Right atrium auricular region (tissue), 2 donors: ENCODE data around the gene EDDM3A. TPM values are rescaled to one million over a fixed set of nuclear protein-coding genes. Genes with fewer than 3 reads are reported as not detected.
"Not testable (repeated sequence)": the region's sequence is repeated elsewhere in the genome, so short reads cannot be mapped to it uniquely, and the experiment has no call there.

Experiments used
- DNase-seq: peaks from one replicate; pipeline ENCODE4 v3.0.0-alpha.2; 2019; ENCODE audit warnings: low spot score
- H3K27ac ChIP-seq, 2 donors: fragments of 200-600 bp; sonication (generic); 1 replicate in 1 of 2; 2 replicates in 1 of 2; pipeline ENCODE4 v1.5.1; 2016 to 2019
- H3K27me3 ChIP-seq, 2 donors: fragments of 200-600 bp; sonication (generic); one replicate each; pipeline versions ENCODE4 v1.5.1 to v1.6.0; 2017 to 2019
- H3K36me3 ChIP-seq: fragments of 200-600 bp; sonication (generic); one replicate; pipeline ENCODE4 v1.5.1; 2016
- H3K4me1 ChIP-seq, 2 donors: fragments of 200-600 bp; sonication (generic); one replicate each; pipeline versions ENCODE4 v1.5.1 to v1.6.0; 2017 to 2019
- H3K4me3 ChIP-seq, 2 donors: fragments of 200-600 bp; sonication (generic); 1 replicate in 1 of 2; 2 replicates in 1 of 2; pipeline ENCODE4 v1.5.1; 2017 to 2019; ENCODE audit warnings: mild to moderate bottlenecking in 1 of 2, moderate library complexity in 1 of 2
- H3K9me3 ChIP-seq, 2 donors: fragments of 200-600 bp; sonication (generic); one replicate each; pipeline ENCODE4 v1.5.1; 2019
- total RNA-seq, 2 donors: library from RNA; depleted of rRNA; stranded (reverse); fragments of >200 nt; gene quantifications; one replicate each; pipeline ENCODE4 v1.1.0, GENCODE V29; 2016
- TF ChIP-seq, protein P1 (sequence below), 2 donors: fragments of 200-600 bp; sonication (generic); IDR thresholded peaks; one replicate each; pipeline ENCODE4 v1.5.1; 2019; ENCODE audit warnings: antibody characterized with exemption in 2 of 2

EDDM3A gene
- total RNA-seq, 2 donors from 2014 or later = not detected

DNA sequence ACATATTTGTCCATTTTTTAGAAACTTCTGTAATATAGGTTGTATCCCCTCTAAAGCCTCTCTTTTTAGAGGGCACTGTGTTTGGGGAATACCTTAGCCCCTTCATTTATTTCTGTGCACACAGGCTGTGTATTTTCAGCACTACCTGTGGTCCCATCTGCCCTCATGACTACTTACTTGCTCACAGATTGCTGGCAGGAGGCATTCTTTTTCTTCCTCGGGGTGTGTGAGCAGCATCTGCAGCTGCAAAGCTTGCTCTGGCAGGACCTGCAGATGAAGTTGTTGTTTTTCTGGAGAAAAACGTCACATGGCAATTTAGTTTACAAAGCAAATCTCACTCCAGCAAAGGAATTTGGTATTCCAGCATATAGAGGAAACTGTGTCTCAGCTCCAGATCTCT, 32.8 kb upstream of the EDDM3A start:
- TF ChIP-seq, protein P1, sequence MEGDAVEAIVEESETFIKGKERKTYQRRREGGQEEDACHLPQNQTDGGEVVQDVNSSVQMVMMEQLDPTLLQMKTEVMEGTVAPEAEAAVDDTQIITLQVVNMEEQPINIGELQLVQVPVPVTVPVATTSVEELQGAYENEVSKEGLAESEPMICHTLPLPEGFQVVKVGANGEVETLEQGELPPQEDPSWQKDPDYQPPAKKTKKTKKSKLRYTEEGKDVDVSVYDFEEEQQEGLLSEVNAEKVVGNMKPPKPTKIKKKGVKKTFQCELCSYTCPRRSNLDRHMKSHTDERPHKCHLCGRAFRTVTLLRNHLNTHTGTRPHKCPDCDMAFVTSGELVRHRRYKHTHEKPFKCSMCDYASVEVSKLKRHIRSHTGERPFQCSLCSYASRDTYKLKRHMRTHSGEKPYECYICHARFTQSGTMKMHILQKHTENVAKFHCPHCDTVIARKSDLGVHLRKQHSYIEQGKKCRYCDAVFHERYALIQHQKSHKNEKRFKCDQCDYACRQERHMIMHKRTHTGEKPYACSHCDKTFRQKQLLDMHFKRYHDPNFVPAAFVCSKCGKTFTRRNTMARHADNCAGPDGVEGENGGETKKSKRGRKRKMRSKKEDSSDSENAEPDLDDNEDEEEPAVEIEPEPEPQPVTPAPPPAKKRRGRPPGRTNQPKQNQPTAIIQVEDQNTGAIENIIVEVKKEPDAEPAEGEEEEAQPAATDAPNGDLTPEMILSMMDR (IDR thresholded peaks at IDR 0.05) = no peak
- no peak for DNase-seq
- no peaks in the 10 kb centered on the region for H3K9me3 ChIP-seq
- no peaks in the 10 kb centered on the region for H3K27me3 ChIP-seq
- no peaks in the 10 kb centered on the region for H3K36me3 ChIP-seq
- H3K27ac ChIP-seq = no peak overlapping the region
- no peaks in the 10 kb centered on the region for H3K4me1 ChIP-seq
- no peak overlapping the region for H3K4me3 ChIP-seq

DNA sequence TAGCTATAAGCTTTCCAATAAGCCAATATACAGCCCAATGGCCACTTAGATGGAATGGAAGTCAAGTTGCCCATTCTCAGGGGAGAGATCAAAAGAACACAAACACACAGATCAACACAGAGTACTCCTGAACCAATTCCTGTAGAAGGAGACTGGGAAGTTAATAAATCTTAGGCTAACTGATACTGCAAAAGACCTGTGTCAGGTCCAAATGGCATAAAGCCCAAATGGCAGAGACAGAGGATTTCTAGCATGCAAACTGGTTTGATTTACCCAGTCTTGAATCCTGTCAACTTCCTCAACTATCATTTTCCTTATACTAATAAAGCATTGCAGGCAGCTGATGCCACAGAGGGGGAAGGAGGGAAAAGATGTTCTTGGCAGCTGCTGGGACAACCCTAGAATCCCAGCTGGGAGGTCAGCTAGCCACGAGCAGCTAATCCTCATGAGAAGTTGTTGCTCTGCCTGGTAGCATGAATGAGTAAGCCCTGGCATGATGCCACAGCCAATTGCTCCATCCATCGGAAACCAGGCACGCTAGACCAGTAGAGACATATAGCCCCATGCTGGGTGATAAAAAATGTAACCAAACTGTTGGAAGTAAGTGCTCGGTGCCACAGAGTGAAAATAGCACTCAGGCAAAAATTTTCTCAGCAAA, 31.0 kb upstream of the EDDM3A start:
- DNase-seq = peak; percentile 91
- Histone ChIP-seq H3K9me3 (no peaks in the 10 kb centered on the region), H3K27ac (peak overlapping the region; percentile 5 to 40), H3K4me3 (no peak overlapping the region), H3K36me3 (no peaks in the 10 kb centered on the region), H3K4me1 (no peaks in the 10 kb centered on the region), H3K27me3 (no peaks in the 10 kb centered on the region)
- TF ChIP-seq, protein P1 (IDR thresholded peaks at IDR 0.05) = no peak

DNA sequence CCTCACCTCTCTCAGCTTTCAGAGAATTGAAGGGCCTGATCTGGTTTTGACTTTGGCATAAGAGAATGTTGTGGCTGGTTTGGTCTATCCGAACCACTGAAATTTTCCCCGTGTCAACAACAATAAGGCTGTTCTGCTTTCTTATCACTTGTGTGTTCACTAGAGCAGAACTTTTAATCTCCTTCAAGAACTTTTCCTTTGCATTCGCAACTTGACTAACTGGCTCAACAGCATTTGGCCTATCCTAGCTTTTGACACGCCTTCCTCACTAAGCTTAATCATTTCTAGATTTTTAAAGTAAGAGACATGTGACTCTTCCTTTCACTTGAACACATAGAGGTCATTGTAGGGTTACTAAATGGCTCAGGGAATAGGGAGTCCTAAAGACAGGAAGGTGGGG, 25.9 kb upstream of the EDDM3A start:
- H3K36me3 ChIP-seq = no peaks in the 10 kb centered on the region
- no peak overlapping the region for H3K27ac ChIP-seq

DNA sequence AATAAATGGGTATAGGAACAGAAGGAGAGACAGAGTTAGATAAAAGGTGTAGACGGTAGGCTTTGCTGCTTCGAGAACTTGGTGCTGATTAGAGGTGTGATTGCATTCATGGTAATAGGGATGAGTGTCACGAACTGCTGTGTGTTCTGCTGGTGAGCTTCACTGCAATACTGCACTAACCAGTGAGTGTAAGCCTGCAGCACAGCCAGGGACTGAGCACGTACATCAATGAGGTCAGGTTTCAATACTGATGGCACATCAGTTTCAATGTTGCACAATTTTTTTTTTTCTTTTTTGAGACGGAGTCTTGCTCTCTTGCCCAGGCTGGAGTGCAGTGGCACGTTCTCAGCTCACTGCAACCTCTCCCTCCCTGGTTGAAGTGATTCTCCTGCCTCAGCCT, 24.9 kb upstream of the EDDM3A start:
- H3K27ac ChIP-seq = no peak overlapping the region
- TF ChIP-seq, protein P1 (IDR thresholded peaks at IDR 0.05) = no peak
- no peaks in the 10 kb centered on the region for H3K9me3 ChIP-seq
- no peaks in the 10 kb centered on the region for H3K4me1 ChIP-seq
- no peak overlapping the region for H3K4me3 ChIP-seq
- DNase-seq = no peak
- no peaks in the 10 kb centered on the region for H3K27me3 ChIP-seq
- no peaks in the 10 kb centered on the region for H3K36me3 ChIP-seq

More for the DNA sequence above, 25.9 kb upstream of the EDDM3A start:
- Histone ChIP-seq H3K4me3 (no peak overlapping the region), H3K27me3 (no peaks in the 10 kb centered on the region), H3K9me3 (no peaks in the 10 kb centered on the region), H3K4me1 (no peaks in the 10 kb centered on the region)
- no peak for DNase-seq
- TF ChIP-seq, protein P1 (IDR thresholded peaks at IDR 0.05) = no peak

DNA sequence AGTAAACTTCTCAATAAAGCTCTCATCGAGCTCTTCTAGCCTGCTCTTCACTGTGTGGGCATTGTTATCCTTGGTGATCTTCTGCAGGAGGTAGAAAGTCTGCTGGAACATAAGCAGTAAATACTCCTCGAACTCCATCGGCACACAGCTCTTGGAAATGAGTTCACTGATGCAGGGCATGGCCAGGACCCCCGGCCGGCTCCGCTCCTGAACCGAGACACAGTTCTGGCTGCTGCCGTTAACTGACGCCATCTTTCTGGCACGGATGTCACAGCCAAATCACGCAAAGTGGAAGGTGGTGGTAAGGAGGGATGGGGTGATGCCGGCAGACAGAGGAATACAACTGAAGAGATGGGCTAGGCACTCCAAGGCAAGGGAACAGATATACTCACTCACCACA, 23.7 kb upstream of the EDDM3A start:
- Histone ChIP-seq H3K9me3 (no peaks in the 10 kb centered on the region), H3K36me3 (no peaks in the 10 kb centered on the region)
- TF ChIP-seq, protein P1 (IDR thresholded peaks at IDR 0.05) = no peak

DNA sequence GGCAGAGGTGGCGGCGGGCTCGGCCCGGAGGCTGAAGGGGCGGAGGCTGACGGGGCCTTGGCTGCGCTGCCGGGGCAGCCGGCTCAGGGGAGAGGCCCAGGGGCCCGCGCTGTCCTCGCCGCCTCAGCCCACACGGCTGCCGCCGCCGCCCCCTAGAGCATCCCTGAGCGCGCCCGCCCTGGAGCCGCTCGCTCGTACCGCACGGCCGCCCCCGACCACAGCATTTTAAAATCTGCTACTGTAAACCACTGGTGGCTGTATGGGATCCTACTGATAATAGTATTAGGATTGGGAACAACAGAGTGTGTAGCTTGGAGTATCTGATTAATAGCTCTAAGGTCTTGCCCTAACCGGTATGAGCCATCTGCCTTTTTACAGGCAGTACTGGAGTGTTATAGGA, 22.2 kb upstream of the EDDM3A start:
- no peaks in the 10 kb centered on the region for H3K36me3 ChIP-seq
- TF ChIP-seq, protein P1 (IDR thresholded peaks at IDR 0.05) = no peak
- no peak overlapping the region for H3K4me3 ChIP-seq
- H3K27me3 ChIP-seq = no peaks in the 10 kb centered on the region
- no peak overlapping the region for H3K27ac ChIP-seq
- DNase-seq = no peak
- H3K4me1 ChIP-seq = no peaks in the 10 kb centered on the region
- no peaks in the 10 kb centered on the region for H3K9me3 ChIP-seq

More for the DNA sequence above, 23.7 kb upstream of the EDDM3A start:
- Histone ChIP-seq H3K27me3 (no peaks in the 10 kb centered on the region), H3K4me3 (no peak overlapping the region), H3K4me1 (no peaks in the 10 kb centered on the region), H3K27ac (no peak overlapping the region)
- DNase-seq = no peak

DNA sequence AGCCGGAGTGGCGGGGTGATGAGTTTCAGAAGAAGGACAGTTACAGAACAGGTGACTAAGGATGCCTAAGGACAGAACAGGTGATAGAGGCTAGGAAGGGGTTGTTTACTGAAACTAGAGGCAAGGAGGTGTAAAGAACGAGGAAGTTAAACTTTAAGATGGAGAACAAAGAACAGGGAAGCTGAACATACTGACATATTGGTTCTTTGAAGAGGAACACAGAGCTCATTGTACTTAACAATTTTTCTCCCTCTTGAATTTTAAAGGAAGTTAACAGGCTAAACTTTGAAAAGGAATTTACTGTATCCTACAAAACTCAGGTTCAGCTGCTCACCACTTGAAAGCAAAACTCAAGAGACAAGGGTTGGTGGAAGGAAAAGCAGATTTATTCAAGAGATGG, 19.6 kb upstream of the EDDM3A start:
- H3K4me3 ChIP-seq = not testable (repeated sequence)

More for the DNA sequence above, 19.6 kb upstream of the EDDM3A start:
- not testable (repeated sequence) for H3K36me3 ChIP-seq, DNase-seq, H3K4me1 ChIP-seq, H3K27me3 ChIP-seq, H3K9me3 ChIP-seq, H3K27ac ChIP-seq
